ENCODE results near the gene MAGI3. TPM values are rescaled to one million over a fixed set of nuclear protein-coding genes. Genes with fewer than 3 reads are reported as not detected.

Gene MAGI3
- total and polyA plus RNA-seq, 8 donors: 3.5 to 225 (median 49.7) TPM

DNA sequence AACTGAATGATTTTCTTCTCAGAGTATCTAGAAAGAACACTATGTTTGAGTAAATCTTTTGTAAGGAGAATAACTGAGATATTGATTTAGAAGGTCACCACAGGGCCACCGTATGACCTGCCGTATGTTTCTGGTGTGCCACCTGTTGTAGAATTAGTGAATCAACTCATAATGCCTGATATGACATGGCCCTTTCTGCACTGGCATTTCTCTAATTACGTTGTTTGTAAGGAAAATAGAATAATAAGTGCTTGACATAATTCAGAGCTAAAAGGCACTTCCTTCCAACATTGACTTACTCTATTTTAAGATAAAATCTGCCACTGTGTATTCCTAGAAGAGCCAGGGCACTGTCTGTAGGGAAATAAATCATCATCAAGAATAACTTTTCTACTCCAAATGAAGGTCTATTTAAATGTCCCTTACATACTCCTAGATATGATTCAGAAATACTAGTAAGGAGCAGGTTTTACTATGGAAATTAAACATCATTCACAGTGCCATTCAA, 267.3 kb downstream of the MAGI3 start:
- Histone ChIP-seq H3K36me3 (peaks cover 4 to 60% (median 23%) of the 10 kb centered on the region in 4 donors), H3K27ac (peak overlapping the region in 1 of 5 donors; percentile 49), H3K4me1 (peaks cover 0 to 23% (median 10%) of the 10 kb centered on the region in 4 donors), H3K27me3 (no peaks in the 10 kb centered on the region), H3K4me3 (no peak overlapping the region), H3K9me3 (no peaks in the 10 kb centered on the region)
- intact Hi-C loops (cut with DNase I; ENCODE audit: low total_unique reads): no loop called here
- TF ChIP-seq POLR2AphosphoS5 (IDR thresholded peaks at IDR 0.05) (no peak), POLR2A (IDR thresholded peaks at IDR 0.05) (no peak), EP300 (IDR thresholded peaks at IDR 0.05) (no peak)
- TF ChIP-seq, protein P1, sequence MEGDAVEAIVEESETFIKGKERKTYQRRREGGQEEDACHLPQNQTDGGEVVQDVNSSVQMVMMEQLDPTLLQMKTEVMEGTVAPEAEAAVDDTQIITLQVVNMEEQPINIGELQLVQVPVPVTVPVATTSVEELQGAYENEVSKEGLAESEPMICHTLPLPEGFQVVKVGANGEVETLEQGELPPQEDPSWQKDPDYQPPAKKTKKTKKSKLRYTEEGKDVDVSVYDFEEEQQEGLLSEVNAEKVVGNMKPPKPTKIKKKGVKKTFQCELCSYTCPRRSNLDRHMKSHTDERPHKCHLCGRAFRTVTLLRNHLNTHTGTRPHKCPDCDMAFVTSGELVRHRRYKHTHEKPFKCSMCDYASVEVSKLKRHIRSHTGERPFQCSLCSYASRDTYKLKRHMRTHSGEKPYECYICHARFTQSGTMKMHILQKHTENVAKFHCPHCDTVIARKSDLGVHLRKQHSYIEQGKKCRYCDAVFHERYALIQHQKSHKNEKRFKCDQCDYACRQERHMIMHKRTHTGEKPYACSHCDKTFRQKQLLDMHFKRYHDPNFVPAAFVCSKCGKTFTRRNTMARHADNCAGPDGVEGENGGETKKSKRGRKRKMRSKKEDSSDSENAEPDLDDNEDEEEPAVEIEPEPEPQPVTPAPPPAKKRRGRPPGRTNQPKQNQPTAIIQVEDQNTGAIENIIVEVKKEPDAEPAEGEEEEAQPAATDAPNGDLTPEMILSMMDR (IDR thresholded peaks at IDR 0.05): no peak
- no peak for DNase-seq
- WGBS, 5 donors: 57 to 79% (median 72%) methylated on average over 3 of the region's 3 CpGs

DNA sequence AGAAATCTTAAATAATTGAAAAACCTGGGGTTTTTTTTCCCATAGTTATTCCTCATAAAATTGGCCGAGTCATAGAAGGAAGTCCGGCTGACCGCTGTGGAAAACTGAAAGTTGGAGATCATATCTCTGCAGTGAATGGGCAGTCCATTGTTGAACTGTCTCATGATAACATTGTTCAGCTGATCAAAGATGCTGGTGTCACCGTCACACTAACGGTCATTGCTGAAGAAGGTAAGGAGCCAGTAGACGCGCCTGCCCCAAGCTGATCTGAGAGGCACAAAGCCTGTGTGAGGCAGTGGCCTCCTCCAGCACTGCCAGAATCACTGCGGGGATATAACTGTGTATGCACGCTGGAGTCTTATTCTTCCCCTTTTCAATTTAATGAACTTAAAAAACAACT, 268.7 kb downstream of the MAGI3 start:
- H3K27me3 ChIP-seq: no peaks in the 10 kb centered on the region
- intact Hi-C loops (cut with DNase I; ENCODE audit: low total_unique reads): no loop called here
- H3K9me3 ChIP-seq: no peaks in the 10 kb centered on the region
- H3K27ac ChIP-seq: peak overlapping the region in 1 of 5 donors; percentile 55
- DNase-seq: no peak
- WGBS, 5 donors: 83 to 89% (median 86%) methylated on average over 9 of the region's 9 CpGs
- H3K4me1 ChIP-seq: peaks cover 0 to 23% (median 10%) of the 10 kb centered on the region in 4 donors
- TF ChIP-seq, protein P1 (IDR thresholded peaks at IDR 0.05): no peak
- TF ChIP-seq POLR2AphosphoS5 (IDR thresholded peaks at IDR 0.05) (no peak), EP300 (IDR thresholded peaks at IDR 0.05) (no peak), POLR2A (IDR thresholded peaks at IDR 0.05) (no peak)
- H3K4me3 ChIP-seq: no peak overlapping the region
- peaks cover 0 to 49% (median 14%) of the 10 kb centered on the region in 4 donors for H3K36me3 ChIP-seq

DNA sequence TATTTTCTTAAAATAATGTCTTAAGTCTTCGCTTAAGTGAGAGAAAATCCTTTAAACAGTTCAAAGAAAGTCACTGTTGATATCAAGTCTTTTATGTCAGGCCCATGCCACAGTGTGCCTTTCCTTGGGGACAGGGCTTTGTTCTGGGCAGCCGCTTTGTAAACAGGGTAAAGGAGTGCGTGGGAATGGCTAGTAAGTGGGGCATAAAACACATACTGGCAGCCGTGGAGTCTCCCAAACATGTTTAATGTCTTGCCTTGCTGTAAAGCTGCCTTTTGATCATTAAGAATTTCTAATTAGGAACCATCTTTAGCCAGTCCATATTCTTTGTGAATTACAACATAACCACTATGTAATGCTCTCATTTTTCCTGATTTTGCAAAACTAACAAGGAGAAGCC, 269.2 kb downstream of the MAGI3 start:
- intact Hi-C loops (cut with DNase I; ENCODE audit: low total_unique reads): no loop called here
- Histone ChIP-seq H3K27ac (peak overlapping the region in 1 of 5 donors; percentile 55), H3K36me3 (peaks cover 0 to 43% (median 13%) of the 10 kb centered on the region in 4 donors), H3K27me3 (no peaks in the 10 kb centered on the region), H3K4me3 (no peak overlapping the region), H3K4me1 (peaks cover 0 to 23% (median 10%) of the 10 kb centered on the region in 4 donors), H3K9me3 (no peaks in the 10 kb centered on the region)
- no peak for TF ChIP-seq EP300 (IDR thresholded peaks at IDR 0.05)
- no peak for TF ChIP-seq POLR2A (IDR thresholded peaks at IDR 0.05)
- no peak for TF ChIP-seq POLR2AphosphoS5 (IDR thresholded peaks at IDR 0.05)
- TF ChIP-seq, protein P1 (IDR thresholded peaks at IDR 0.05): no peak
- 77 to 86% (median 80%) methylated on average over 4 of the region's 4 CpGs for WGBS, 5 donors
- no peak for DNase-seq

DNA sequence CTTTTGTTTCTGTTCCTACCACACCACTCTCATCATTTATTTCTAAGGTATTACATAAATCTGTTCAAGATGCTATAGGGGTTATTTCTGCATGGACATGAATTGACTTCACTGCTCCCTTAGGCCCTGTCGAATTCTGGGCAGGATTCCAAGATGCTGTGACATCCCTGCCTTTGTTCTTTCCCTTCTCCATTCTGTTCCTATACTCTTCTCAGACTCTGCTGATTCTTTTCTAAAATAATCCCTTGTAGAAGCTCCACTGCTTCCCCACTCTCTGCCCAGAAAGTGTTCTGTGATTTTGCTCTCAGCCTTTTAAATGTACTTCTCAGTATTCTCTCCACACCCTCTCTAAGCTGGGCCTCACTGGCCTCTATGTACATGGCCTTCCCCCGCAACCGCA, 269.8 kb downstream of the MAGI3 start:
- Histone ChIP-seq H3K4me1 (peaks cover 0 to 23% (median 10%) of the 10 kb centered on the region in 4 donors), H3K4me3 (no peak overlapping the region), H3K36me3 (peaks cover 0 to 38% (median 10%) of the 10 kb centered on the region in 4 donors), H3K9me3 (no peaks in the 10 kb centered on the region), H3K27ac (peak overlapping the region in 1 of 5 donors; percentile 55), H3K27me3 (no peaks in the 10 kb centered on the region)
- TF ChIP-seq, protein P1 (IDR thresholded peaks at IDR 0.05): no peak
- TF ChIP-seq POLR2AphosphoS5 (IDR thresholded peaks at IDR 0.05) (no peak), EP300 (IDR thresholded peaks at IDR 0.05) (no peak), POLR2A (IDR thresholded peaks at IDR 0.05) (no peak)
- intact Hi-C loops (cut with DNase I; ENCODE audit: low total_unique reads): no loop called here
- no peak for DNase-seq
- 62 to 78% (median 66%) methylated on average over 3 of the region's 3 CpGs for WGBS, 5 donors

Data from stomach (tissue), 9 donors.